ENCODE results near the gene UBR4.

The UBR4 gene

DNA sequence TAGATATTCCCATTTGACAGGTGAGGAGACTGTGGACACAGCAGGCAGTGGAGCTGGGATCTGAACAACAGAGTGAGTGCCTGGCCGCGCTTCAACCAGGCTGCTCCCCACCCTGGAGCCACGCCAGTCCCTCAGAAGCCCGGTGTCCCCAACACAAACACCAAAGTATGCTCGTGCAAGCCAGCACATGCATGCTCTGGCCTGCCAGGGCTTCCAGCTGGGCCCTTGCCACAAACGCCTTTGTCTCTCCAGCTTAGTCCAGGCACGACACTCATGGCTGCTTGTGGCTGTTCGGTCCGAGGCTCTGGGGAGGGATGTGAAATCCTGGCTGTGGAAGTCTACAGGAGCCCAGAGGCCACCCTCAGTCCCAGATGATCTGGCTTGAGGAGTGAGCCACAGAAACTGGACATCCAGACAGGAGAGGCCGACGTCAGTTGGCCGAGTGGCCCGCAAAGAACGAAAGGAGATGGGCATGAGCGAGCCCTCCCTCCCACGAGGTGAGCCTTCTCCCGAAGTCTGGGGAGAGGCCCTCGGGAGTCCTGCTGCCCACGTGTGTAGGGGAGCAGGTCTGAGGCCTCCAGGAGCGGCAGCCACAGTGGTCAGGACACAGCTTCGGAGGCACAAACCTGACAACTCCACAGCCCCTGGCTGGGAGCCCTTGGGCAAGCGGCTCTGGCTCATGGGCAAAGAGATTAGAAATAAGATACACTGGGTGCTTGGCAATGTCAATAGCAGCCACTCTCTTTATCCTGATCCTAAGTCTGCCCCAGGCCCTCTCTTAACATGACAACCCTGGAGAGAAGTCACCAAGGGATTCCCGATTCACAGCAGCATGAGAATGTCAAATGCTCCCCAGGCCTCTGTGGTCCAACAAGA, 136.5 kb downstream of the UBR4 start:
- no peak for DNase-seq (ENCODE audit: low read depth in 4 of 4, low spot score in 1 of 4)

DNA sequence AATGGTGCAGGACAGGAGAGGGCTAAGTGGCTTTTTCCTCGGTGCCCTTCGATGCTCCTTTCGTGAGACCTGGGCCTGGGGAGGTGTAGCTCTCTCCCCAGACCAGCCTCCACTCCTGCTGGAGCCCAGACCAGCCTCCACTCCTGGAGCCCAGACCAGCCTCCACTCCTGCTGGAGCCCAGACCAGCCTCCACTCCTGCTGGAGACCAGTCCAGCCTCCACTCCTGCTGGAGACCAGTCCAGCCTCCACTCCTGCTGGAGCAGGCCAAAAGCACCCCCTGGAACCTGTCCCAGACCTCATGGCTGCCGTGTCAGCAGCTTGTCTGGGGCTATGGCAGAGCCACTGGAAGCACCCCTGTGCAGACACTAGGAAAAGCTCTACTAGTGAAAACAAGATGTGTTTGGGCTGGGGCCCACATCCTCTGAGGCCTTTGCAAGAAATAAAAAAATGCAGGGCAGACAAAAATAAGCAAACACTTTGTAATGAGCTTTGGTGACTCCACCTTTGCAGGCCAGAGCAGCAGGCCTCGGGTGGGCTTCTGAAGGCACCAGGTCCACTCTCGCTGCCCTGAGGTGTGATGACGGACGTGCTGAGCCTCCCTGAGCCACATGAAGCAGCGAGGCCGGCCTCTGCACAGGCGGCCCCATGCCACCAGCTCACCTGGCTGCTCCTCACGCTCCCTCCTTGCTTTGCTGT, 137.6 kb downstream of the UBR4 start:
- no peak for DNase-seq (ENCODE audit: low read depth in 4 of 4, low spot score in 1 of 4)

DNA sequence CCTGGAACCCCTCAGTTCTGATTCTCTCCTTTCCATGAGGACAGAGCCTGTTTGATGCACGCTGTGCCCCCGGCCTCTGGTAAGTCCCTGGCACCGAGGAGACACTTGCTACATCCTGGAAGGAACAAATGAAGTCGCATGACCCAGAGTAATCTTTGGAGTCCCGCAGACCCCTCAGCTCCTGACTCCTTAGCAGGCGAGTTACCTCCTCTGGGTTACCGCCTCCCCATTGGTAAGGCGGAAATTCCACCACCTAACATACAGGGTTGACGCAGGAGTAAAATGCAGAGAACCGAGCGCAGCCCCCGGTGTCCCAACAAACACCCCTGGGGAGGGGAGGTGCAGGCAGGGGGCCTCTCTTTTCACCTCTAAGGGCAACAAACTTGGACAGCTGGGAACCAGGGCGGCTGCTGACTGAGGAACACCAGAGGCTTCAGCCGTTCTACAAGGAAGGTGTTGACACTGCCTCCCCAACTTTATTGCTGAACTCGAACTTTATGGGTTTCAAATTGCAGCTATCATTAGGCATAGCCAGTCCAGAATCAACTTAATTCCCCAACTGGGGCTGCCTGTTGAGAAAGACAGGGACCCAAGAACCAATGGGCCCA, 138.3 kb downstream of the UBR4 start:
- no peak for DNase-seq (ENCODE audit: low read depth in 4 of 4, low spot score in 1 of 4)

DNA sequence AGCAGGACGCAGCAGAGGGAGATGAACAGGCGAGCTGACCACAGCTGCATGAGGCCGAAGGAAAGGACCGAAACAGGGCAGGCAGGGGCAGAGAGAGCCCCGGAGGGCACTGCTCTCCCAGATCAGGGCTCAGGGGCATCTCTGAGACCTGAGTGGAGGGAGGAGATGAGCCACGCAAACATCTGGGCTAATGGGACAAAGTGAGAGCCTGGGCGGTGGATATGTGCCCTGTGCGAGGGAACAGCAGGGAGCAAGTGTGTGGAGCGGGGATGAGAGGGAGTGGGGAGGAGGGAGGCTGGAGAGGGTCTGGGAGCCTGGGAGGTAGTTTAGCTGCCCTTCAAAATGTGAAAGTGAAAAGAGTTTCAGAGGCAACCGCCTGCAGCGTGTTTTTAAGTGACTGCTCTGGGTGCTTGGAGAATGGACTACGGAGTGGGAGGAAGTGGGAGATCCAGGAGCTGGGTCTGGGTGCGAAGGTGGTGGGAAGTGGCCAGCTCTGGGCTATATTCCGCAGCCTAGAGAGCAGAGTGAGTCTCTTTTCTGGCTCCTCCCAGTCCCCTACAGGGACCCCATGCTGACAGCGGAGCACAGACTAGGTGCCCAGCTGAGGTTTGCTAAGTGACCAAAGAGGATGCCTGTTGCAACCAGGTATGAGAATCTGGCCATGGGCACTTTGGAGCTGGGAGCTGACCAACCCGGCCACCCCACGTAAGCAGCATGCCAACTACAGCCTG, 139.0 kb downstream of the UBR4 start:
- no peak for DNase-seq (ENCODE audit: low read depth in 4 of 4, low spot score in 1 of 4)

DNA sequence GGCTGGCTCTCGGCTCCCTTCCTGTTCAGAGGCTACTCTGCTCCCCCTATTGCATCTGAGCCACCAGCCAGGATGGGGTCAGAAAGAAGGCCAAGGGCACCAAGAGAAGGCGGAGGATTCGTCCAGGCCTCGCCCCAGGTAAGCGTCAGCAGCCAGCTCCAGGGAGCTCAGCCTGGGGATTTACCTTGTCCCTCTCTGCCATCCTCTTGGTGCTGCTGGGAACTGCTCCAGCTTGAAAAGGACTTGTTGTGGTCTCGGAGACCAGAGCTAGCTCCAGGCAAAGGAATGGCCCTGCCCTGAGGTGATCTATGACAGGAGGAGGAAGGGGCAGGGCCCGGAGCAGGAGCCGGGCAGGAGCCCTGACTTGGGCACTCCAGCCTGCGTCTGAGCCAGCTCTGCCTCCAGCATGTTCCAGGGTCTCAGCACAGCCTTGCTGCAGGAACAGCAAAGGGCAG, 139.8 kb downstream of the UBR4 start:
- no peak for DNase-seq (ENCODE audit: low read depth in 4 of 4, low spot score in 1 of 4)

DNA sequence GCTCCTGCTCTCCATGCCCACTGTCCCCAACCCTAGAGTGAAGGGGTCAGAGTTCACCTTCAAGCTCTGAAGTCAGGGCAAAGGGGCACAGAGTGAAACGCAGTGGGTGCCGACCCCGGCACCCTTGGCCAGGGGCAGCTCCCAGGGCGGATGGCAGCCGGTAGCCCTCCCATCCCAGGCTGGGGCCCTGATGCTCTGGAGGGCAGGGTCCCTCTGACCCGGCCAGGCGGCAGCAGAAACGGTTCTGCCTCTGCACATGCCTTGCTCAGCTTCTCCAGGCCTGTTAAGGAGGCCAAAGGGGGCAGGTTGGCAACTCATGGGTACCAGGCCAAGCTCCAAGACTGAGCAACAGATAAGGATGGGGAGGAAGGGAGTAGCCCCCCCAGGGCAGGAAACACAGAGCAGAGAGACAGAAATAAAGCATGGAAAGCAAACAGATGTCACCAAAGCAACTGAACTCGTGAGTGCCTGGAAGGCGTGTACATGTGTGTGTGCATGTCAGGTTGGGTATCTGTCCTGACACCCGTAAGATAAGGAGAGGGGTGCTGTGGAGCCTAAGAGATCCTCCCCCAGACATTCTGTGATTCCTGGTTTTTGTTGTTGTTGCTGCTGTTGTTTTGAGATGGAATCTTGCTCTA, 141.3 kb downstream of the UBR4 start:
- DNase-seq (ENCODE audit: low read depth in 4 of 4, low spot score in 1 of 4): no peak

DNA sequence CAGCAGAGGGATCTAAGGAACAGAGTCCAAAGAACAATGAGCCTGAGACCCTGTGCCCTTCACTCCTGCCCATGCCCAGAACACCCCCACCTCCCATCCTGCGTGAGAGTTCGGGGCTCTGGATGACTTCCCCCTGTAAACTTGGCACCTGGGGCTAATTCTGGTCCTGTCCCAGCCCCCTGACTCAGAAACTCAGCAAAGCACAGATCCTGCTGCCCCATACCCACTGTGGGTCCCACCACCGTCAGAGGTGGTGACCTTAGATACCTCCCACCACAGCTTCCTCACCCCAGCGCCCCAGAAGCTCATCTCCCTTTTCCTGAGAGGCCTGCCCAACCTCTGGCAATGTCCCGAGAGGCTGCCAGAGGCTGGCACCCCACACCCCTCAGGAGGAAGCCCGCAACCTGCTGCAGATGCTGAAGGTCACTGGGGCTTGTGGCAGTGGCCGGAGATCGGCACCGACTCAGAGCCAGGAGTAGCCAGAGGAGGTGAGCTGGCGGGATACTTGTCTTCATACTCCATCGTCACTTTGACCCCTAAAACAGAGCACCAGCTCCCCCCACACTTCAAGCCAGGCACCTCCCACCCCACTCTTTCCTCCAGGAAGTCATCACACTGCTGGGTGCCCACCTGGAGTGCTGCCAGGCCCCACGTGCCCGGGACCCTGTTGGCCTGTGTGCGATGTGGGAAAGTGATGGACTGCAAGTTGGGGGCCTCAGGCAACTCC, 142.0 kb downstream of the UBR4 start:
- no peak for DNase-seq (ENCODE audit: low read depth in 4 of 4, low spot score in 1 of 4)

DNA sequence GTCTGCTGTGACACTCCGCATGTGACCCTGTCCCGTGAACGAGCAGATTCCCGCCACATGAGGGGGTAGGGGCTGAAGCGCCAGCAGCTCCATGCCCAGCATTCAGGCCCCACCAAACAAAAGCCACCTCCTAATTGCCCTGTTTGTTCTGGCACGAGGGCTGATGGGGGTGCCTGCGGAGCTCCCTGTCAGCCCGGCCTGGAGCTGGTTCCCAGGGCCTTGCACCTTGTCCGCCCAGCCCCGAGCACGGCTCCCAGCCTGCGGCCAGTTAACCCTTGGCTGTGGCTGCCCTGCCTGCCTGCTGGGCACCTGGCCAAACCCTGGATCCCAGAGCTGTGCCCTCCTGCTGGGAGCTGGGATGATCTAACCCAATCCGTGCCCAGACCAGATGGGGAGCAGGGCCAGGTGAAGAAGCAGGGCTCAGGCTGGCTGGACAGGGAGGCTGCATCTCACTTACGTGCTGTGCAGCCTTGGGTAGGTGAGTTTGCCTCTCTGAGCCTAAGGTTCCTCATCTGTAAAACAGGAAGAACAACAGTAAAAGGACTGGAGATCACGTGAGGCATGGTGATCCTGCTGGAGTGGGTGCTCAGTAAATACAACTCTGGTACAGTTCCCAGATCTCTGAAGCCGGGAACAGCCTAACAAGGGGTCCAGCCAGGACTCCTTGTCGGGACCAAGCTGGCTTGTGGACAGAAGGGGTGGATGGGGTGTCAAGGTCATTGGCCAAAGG, 142.7 kb downstream of the UBR4 start:
- DNase-seq (ENCODE audit: low read depth in 4 of 4, low spot score in 1 of 4): no peak

DNA sequence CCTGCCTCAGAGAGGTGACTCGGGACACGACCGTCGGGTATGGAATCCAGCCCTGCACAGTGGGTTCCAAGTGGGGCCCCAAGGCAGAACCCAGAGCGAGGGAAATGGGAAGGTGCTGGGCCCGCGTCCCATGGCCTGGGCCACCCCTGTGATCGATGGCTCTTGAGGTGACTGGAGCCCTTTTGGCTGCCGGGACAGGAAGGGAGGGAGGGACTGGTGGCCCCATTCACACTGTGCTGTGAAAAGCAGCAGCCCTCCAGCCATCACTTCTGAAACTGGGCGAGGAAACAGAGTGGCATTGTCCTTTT, 143.2 kb downstream of the UBR4 start:
- no peak for DNase-seq (ENCODE audit: low read depth in 4 of 4, low spot score in 1 of 4)

DNA sequence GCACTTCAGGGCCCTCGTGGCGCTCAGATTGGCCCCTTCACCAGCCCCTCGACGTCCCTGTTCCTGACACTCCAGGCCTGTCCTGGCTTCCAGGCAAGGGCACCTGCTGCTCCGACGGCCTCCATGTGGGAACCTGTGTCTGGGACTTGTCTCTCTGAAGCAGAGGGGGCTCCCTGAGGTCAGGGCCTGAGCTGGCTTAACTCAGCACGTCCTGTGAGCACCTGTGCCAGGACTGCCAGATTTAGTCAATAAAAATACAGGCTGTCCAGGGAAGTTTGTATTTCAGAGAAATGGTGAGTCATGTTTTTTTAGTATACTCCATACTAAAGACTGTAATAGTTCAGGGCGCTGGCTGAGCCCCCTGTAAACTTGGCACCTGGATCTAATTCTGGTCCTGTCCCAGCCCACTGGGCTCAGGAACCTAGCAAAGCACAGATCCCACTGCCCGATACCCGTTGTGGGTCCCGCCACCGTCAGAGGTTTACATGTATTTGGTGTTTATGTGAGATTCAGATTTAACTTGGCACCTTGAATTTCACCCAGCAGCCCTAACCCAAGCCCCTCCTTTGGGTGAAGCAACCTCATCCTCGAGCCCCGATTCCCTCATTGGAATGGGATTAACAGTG, 143.7 kb downstream of the UBR4 start:
- no peak for DNase-seq (ENCODE audit: low read depth in 4 of 4, low spot score in 1 of 4)

DNA sequence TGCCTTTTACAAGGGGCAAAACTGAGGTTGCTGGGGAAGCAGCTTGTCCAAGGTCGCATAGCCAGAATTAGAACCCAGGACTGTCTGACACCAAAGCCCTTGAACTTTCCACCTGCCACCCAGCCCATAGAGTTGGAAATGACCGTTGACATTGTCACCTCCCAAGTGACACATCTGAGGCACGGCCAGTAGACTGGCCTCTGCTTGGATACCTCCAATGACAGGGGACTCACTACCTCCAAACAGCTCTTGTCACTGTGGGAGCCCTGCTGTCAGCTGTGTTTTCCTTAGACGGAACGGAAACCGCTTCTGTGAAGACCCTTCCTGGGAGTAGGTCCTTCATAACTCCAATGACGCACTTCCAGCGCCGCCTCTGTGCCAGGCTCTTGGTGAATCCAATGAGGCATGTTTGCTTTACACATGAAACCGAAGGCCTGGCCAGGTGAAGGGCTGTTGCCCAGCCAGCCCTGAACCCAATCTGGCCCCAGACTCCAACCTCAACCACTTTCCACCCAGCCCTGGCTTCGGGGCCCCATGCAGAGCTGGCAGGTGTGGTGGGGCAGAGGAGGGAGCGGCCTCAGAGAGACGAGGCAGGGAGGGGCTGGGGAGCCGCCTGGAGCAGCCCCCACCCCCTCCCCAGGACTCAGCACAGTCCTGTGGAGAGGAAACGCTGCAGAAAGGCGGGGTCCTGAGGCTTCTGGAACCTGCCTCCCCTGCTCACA, 144.4 kb downstream of the UBR4 start:
- no peak for DNase-seq (ENCODE audit: low read depth in 4 of 4, low spot score in 1 of 4)

DNA sequence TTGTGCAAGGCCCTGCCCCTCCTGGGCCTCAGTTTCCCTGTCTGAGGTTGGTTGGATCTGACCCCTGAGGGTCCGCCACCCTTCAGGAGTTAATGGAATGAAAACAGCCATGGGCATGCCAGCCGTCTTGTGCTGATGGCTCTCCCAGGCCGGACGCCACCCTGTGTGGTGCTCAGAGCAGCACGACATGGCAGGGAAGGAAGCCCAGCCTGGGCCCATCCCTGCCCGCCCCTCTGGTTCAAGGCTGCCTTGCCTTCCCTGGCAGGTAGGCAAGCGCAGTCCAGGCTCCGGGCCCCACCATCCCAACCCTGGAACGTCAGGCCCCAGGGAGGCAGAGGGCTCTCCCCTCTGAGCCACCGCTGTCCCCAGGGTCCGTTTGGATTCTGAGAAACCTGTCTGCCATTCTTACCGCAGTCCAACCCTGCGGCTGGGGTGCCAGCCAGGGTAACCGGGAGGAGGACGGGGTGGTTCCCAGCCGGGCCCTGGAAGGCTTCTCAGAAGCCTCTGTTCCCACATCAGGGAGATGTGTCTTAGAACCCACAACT, 145.1 kb downstream of the UBR4 start:
- no peak for DNase-seq (ENCODE audit: low read depth in 4 of 4, low spot score in 1 of 4)

DNA sequence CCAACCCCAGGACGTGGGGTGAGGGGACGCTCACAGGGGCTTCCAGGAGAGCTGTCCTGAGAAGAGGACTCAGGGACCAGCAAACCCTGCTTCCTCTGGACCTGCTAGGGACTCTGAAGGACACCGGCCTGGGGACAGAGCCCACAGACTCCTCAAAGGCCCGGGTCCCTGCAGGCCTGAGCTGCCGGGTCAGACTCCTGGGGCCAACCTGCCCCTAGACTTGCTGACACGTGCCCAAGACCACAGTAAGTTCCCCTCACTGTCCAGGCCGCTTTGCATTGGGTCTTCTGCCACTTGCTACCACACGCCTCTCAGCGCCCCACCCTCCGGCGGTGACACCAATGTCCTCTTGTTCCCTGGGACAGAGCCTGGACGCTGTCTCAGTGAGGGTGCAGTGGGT, 146.9 kb downstream of the UBR4 start:
- DNase-seq (ENCODE audit: low read depth in 4 of 4, low spot score in 1 of 4): no peak

DNA sequence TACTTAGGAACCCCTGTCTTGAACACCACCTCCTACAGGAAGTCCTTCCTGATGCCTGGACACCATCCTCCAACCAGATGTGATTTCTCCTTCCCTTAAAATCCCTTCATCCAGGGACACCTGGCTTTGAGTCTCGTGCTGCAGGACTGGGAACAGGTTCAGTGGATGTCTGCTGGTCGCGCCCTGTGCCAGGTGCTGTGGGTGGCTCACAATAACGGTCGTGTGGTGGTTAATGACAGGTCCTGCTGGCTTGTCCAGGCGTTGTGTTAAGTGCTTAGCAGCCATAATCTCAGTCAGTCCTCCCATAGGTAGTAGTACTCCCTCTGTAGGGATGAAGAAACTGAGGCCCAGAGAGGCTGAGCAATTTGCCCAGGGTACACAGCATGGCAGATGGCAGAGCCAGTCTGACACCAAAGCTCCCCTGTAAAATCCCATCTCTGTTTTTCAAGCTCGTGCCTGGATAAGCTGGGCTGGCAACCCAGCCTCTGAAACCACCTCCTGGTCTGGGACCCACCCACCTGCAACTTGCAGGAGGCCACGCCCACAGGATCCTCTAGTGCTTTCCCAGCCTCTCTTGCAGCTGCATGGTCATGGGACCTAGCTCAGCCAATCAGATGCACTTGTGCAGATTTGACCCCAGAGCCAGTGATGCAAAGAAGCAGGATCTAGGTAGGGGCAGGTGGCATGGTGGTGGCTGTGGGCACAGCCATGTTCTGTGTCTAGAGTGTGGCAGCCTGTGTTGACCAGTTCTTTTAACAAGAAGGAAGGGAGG, 147.6 kb downstream of the UBR4 start:
- no peak for DNase-seq (ENCODE audit: low read depth in 4 of 4, low spot score in 1 of 4)

DNA sequence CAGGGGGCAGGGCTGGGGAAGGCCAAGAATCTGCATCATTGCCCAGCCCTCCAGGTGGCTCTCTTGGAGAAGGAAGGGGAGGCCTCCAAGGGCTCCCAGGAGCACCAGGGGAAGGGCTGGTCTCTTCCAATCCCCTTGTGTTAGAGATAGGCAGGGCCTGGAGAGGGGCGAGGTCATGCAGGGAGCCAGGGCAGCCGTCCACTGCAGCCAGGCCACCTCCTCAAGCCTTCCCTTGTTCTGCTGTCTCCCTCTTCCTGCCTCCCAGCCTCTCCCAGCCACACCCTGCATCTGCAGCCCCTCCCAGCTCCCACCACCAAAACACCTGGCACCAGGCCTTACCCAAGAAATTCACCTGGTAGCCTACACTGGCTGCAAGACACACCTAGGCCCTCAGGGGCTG, 148.3 kb downstream of the UBR4 start:
- no peak for DNase-seq (ENCODE audit: low read depth in 4 of 4, low spot score in 1 of 4)

DNA sequence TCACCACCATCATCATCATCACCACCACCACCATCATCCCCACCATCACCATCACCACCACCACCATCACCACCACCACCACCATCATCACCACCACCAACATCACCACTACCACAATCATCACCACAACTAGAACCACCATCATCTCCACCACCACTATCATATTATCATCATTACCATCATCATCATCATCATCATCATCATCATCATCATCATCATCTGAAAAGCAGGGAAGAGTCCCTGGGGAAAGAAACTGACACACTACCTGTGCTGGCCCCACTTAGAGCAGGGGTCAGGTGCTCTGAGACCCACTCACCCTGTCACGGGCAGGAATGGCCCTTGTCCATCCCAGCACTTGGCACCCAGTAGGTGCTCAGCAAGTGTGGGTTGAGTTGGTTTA, 148.7 kb downstream of the UBR4 start:
- DNase-seq (ENCODE audit: low read depth in 4 of 4, low spot score in 1 of 4): no peak

DNA sequence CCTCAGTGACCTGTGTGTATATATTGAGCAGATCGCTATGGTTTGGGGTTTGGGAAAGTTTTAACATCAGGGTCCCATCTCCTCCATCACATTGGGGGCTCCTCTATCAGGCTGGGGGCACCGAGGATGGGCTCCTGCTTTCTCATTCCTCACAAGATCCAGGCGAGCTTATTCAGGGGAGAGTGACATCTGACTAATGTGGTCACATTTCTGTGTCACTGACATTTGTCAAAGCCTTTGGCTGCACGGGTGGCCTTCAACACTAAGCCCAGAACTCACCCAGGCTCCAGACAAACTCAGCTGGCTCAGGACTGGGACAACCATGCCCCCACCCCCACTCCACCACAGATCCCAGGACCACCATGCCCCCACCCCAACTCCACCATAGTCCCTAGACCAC, 150.3 kb downstream of the UBR4 start:
- no peak for DNase-seq (ENCODE audit: low read depth in 4 of 4, low spot score in 1 of 4)

DNA sequence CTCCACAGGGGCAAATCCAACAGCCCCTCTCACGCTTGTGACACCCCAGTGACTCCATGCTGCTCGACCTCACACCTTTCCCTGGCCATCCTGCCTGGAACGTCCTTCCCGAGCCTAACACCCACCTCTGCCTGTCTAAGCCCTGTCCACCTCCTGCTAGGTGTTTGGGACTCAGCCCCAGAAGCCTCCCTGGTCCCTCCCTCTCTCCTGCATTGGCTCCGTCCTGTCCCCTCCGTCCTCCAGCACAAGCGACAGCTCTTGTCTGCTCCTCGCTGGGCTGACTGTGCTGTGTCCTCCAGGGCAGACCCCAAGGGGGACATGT, 151.6 kb downstream of the UBR4 start:
- no peak for DNase-seq (ENCODE audit: low read depth in 4 of 4, low spot score in 1 of 4)

Measured in stimulated activated CD4-positive, alpha-beta T cell treated with anti-CD3 and anti-CD28 coated beads, Interleukin-1b, Interleukin-23, amount 100 ng/mL, for 24 hours (primary cell).